Measurements from ENCODE around the gene ACACB.

Gene ACACB

GRCh38 chr12:109105176-109105575, 11.2 kb upstream of the ACACB start:
- in situ Hi-C loops (cut with MboI; ENCODE audit: low pct_unique_long_range_greater_than_20kb, low sequenced_read_pairs), result no loop called here
- DNase-seq, result no peak

GRCh38 chr12:109109746-109110350, 6.5 kb upstream of the ACACB start:
- in situ Hi-C loops (cut with MboI; ENCODE audit: low pct_unique_long_range_greater_than_20kb, low sequenced_read_pairs), result no loop called here

DNA sequence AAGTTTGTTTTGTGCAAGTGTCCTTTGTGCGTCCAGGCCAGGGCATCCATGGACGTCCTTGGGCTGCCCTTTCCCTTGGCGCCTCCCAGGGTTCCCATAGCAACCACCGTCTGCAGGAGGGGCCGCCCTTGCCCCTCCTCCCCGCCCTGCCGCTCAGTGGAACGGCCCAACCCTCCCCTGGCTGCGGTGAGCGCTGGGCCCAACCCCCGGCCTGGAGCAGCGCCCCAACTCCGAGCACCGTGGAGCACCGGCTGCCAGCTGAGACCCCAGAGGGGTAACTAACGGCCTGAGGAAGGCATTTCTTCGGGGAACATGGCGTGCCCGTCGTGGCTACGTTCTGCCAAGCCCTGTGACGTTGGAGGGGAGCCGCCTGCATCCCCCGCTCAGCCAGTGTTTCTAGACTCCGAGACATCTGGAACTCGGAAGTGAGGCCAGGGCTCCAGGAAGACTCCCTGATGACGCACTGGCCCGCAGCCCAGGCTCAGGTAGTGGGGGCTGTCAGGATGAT, 5.3 kb upstream of the ACACB start:
- no peak for DNase-seq
- in situ Hi-C loops (cut with MboI; ENCODE audit: low pct_unique_long_range_greater_than_20kb, low sequenced_read_pairs), result no loop called here

More at GRCh38 chr12:109109746-109110350, 6.5 kb upstream of the ACACB start:
- no peak for DNase-seq

- in situ Hi-C loops (cut with MboI; ENCODE audit: low pct_unique_long_range_greater_than_20kb, low sequenced_read_pairs), result no loop called here
- DNase-seq, result no peak
Observed at GRCh38 chr12:109112720-109113465, 3.5 kb upstream of the ACACB start.

GRCh38 chr12:109113661-109114321, 2.6 kb upstream of the ACACB start:
- in situ Hi-C loops (cut with MboI; ENCODE audit: low pct_unique_long_range_greater_than_20kb, low sequenced_read_pairs), result no loop called here

DNA sequence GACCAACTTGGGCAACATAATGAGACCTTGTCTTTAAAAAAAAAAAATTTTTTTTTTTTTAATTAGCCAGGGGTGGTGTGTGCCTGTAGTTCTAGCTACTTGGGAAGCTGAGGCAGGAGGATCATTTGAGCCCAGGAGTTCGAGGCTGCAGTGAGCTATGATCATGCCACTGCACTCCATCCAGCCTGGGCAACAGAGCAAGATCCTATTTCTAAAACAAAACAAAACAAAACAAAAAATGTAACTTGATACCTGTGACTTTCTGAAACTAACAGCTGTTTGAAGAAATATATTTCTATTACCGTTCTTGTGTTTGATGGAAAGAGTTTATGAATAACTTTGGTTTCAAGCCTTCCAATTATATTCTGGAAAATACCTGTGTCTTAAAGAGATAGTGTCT, 1.7 kb upstream of the ACACB start:
- DNase-seq, result no peak
- in situ Hi-C loops (cut with MboI; ENCODE audit: low pct_unique_long_range_greater_than_20kb, low sequenced_read_pairs), result no loop called here

More at GRCh38 chr12:109113661-109114321, 2.6 kb upstream of the ACACB start:
- no peak for DNase-seq

- in situ Hi-C loops (cut with MboI; ENCODE audit: low pct_unique_long_range_greater_than_20kb, low sequenced_read_pairs), result no loop called here
Observed at GRCh38 chr12:109115404-109115757, 1.0 kb upstream of the ACACB start.

DNA sequence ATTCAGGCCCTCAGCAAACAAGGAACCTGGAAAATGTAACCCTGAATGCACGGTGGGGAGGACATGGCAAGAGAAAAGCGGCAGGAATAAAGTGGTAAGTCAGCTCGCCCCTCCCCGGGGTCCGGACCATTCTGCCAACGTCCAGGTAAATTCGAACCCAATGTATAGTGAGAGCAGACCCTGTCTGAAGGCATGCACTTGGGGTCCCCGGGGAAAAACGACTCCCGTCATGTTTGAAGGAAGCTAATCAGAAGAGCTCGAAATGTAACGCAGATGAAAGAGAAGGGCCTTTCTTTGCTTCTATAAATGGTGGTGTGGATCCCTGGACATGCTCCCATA, 193 bp downstream of the ACACB start:
- in situ Hi-C loops (cut with MboI; ENCODE audit: low pct_unique_long_range_greater_than_20kb, low sequenced_read_pairs), result no loop called here
- no peak for DNase-seq

More at GRCh38 chr12:109115404-109115757, 1.0 kb upstream of the ACACB start:
- DNase-seq, result no peak

- in situ Hi-C loops (cut with MboI; ENCODE audit: low pct_unique_long_range_greater_than_20kb, low sequenced_read_pairs), result no loop called here
- no peak for DNase-seq
Observed at GRCh38 chr12:109120095-109120494, 3.7 kb downstream of the ACACB start.

DNA sequence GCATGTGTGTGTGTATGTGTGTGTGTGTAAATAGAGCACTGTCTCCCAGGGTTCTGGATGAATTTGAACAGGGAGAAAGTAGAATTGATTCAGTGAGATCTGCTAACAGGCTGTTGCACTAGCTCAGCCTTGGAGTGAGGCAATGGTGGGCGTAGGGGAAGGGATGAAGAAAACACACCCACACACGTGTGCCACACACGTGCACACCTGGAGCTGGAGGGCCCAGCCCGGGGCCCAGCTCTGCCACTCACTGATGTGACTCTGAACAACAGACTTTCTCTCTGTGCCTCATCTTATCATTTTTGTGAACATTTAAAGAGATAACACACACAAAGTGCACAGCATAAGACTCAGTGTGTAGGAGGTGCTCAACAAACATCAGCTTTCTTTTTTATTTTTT, 4.2 kb downstream of the ACACB start:
- no peak for DNase-seq
- in situ Hi-C loops (cut with MboI; ENCODE audit: low pct_unique_long_range_greater_than_20kb, low sequenced_read_pairs), result no loop called here

GRCh38 chr12:109121346-109121880, 5.0 kb downstream of the ACACB start:
- in situ Hi-C loops (cut with MboI; ENCODE audit: low pct_unique_long_range_greater_than_20kb, low sequenced_read_pairs), result no loop called here
- DNase-seq, result no peak

DNA sequence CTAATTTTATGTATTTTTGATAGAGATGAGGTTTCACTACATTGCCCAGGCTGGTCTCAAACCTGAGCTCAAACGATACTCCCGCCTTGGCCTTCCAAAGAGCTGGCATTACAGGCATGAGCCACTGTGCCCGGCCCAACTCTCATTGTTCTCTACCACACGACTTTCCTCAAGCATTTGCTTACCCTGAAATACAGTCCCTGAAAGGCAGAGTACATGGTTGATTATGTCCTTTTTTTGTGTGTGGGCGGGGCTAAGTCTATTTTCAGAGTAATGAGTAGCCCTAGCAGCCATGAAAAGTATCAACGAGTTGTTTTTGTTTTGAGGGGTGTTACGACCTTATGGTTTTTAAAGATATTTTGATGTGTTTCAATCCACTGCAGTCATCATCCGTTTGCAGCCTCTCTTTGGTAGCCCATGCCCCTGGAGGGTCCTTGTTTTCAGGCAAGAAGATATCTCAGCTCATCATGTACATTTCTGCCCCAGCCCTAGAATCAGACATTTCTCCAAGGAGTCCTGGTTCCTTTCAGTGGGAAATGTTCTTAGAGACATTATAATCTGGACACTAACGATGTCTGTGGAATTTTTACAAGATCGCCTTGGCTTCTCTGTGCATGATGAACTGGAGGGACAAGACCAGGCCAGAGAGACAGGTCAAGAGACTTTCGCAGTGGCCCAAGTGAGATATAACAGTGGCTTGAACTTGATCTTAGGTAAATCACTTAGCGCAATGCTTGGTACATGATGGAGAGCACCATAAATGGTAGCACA, 8.7 kb downstream of the ACACB start:
- in situ Hi-C loops (cut with MboI; ENCODE audit: low pct_unique_long_range_greater_than_20kb, low sequenced_read_pairs), result no loop called here
- DNase-seq, result no peak

DNA sequence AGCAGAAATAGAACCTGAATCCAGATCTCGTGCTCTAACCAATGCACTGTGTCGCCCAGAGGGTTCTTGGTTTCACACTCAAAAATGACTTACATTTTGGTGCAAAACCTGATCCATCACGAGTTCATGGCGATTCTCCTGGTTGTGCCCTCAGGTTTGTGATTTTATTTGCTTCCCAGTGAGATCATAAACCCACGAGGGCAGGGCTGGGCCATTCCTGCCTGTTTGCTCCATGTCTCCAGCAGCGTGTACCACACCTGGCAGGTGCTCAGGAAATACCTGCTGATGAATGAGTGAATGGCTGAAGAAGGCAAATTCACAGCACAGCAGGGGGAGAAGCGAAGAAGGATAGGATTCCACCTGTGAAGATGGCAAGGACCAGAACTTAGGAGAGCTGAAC, 9.4 kb downstream of the ACACB start:
- in situ Hi-C loops (cut with MboI; ENCODE audit: low pct_unique_long_range_greater_than_20kb, low sequenced_read_pairs), result no loop called here
- DNase-seq, result no peak

DNA sequence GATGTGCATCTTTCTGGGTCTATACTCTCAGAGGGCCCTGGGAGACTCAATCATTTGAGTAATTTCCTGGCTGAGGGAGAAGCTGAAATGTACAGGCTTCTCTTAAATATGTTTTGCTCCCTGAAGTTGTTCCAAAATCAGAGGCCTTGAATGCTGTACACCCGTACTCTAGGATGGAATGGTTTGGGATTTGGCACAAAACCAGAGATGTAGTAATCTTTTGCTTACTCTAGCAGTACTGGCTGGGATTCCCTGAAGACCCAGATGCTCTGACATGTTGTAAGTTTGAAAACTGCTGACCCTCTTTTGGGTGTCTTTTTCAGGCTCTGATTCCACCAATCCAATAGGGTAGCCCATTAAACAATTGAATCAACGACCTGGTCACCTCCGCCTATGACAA, 10.4 kb downstream of the ACACB start:
- no peak for DNase-seq
- in situ Hi-C loops (cut with MboI; ENCODE audit: low pct_unique_long_range_greater_than_20kb, low sequenced_read_pairs), result no loop called here

- in situ Hi-C loops (cut with MboI; ENCODE audit: low pct_unique_long_range_greater_than_20kb, low sequenced_read_pairs), result no loop called here
- no peak for DNase-seq
Observed at GRCh38 chr12:109127533-109128242, 11.3 kb downstream of the ACACB start.

DNA sequence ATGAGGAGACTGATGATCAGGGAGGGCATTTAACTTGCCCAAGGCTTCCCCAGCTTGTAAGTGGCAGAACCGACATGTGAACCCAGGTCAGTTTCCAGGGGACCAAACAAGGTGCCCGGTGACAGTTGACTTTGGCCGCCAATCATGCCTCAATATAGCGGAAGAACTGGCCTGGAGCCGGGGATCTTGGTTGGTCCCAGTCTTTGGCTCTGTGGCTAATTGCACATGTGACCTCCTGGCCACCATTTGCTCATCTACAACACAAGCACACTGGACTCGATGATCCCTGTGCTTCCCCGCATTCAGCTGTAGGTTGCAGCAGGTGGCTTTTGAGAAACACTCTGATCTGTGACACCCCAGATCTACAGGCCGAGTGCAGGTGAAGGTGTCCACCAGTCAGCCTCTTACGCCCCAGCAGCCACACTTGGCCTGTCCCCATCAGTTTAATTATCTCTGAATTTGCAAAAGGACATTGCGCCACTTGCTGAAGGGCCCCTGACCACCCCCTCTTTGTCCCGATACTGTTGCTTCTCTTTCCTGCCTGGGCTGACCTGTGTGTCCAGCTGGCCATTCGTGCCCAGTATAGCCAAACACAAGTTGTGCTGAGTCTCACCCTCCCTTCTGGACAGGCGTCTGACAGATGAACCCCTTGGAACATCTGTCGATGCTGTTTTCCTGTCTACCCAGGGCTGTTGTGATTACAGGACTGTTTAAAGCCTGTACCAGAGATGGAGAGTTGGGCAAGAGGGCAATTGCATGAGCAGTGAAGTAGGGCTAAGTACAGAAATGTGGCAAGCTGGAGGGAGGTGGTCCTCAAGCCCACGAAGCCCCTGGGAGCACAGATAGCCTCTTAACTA, 14.1 kb downstream of the ACACB start:
- DNase-seq, result no peak
- in situ Hi-C loops (cut with MboI; ENCODE audit: low pct_unique_long_range_greater_than_20kb, low sequenced_read_pairs), result no loop called here

GRCh38 chr12:109131154-109132050, 15.0 kb downstream of the ACACB start:
- in situ Hi-C loops (cut with MboI; ENCODE audit: low pct_unique_long_range_greater_than_20kb, low sequenced_read_pairs), result no loop called here
- DNase-seq, result no peak

Data from KBM-7 (cell line).